Natural killer cell (primary cell): ENCODE measurements around the gene AIMP2. TPM values are rescaled to one million over a fixed set of nuclear protein-coding genes. Genes with fewer than 3 reads are reported as not detected.

Experiments used
- ATAC-seq, 3 donors: fragments of 150-1000 bp in 2 of 3; fragments of 200-7000 bp in 1 of 3; cut with Tn5 transposase; 1 replicate in 1 of 3; 2 replicates in 2 of 3; pipeline ENCODE4 v1.10.0; 2021; ENCODE audit warnings: mild to moderate bottlenecking in 2 of 3, moderate library complexity in 2 of 3
- DNase-seq, 2 donors: peaks; one replicate each; pipeline versions ENCODE4 v3.0.0 to v3.0.0-alpha.2; 2013 to 2021; ENCODE audit warnings: mixed read lengths in 1 of 2
- H3K27ac ChIP-seq: one replicate; pipeline ENCODE4 v1.5.1; 2013; ENCODE audit warnings: mild to moderate bottlenecking, low read length
- H3K27me3 ChIP-seq: one replicate; pipeline ENCODE4 v1.6.1; 2013; ENCODE audit warnings: low read length; ENCODE audit not compliant: control insufficient read depth, insufficient read depth
- H3K36me3 ChIP-seq: one replicate; pipeline ENCODE4 v1.6.1; 2013; ENCODE audit warnings: low read length; ENCODE audit not compliant: control insufficient read depth, insufficient read depth
- H3K4me1 ChIP-seq: one replicate; pipeline ENCODE4 v1.6.1; 2013; ENCODE audit warnings: low read length; ENCODE audit not compliant: control insufficient read depth, insufficient read depth
- H3K4me3 ChIP-seq: one replicate; pipeline ENCODE4 v1.5.1; 2013; ENCODE audit warnings: low read length
- H3K9me3 ChIP-seq: one replicate; pipeline ENCODE4 v1.6.1; 2013; ENCODE audit warnings: low read length; ENCODE audit not compliant: control insufficient read depth, insufficient read depth
- H3K27ac Mint-ChIP-seq, 2 donors: one replicate each; pipeline ENCODE4 v1.8.0; 2022; ENCODE audit warnings: mild to moderate bottlenecking in 2 of 2, mixed read lengths in 2 of 2, moderate library complexity in 1 of 2
- H3K27me3 Mint-ChIP-seq, 2 donors: one replicate each; pipeline ENCODE4 v1.8.0; 2022; ENCODE audit warnings: low read depth in 2 of 2, mixed read lengths in 2 of 2
- H3K36me3 Mint-ChIP-seq: one replicate; pipeline ENCODE4 v1.8.0; 2022; ENCODE audit warnings: mixed read lengths
- H3K4me1 Mint-ChIP-seq, 2 donors: one replicate each; pipeline ENCODE4 v1.8.0; 2022; ENCODE audit warnings: mixed read lengths in 2 of 2
- H3K4me3 Mint-ChIP-seq: one replicate; pipeline ENCODE4 v1.8.0; 2022; ENCODE audit warnings: mild to moderate bottlenecking, moderate library complexity, mixed read lengths
- H3K9me3 Mint-ChIP-seq, 2 donors: one replicate each; pipeline ENCODE4 v1.8.0; 2022; ENCODE audit warnings: mixed read lengths in 2 of 2
- CTCF ChIP-seq: fragments of 200-600 bp; IDR thresholded peaks from one replicate; pipeline ENCODE4 v1.8.0; 2022; ENCODE audit warnings: antibody characterized with exemption
- WGBS: methylation state at CpG from one replicate; pipeline ENCODE4 v1.1.7; 2013; ENCODE audit warnings: missing lambda C conversion rate; ENCODE audit not compliant: insufficient coverage; 5-methylcytosine and 5-hydroxymethylcytosine counted together
- intact Hi-C: fragments of 100-400 bp; cut with micrococcal nuclease; formaldehyde crosslinking; loops from one replicate; pipeline ENCODE4 v1.14.2; 2022
- total RNA-seq, 4 donors: library from RNA; stranded (reverse); fragments of 120-200 nt in 1 of 4; gene quantifications; one replicate each; pipeline versions ENCODE4 v1.2.3 to v1.2.4, GENCODE V29; 2013 to 2022

AIMP2 gene
- total RNA-seq, 3 donors from 2014 or later (not counting 1 experiment from before 2014, with no cell fraction given) = 7.2 to 11.1 (median 8.1) TPM

DNA sequence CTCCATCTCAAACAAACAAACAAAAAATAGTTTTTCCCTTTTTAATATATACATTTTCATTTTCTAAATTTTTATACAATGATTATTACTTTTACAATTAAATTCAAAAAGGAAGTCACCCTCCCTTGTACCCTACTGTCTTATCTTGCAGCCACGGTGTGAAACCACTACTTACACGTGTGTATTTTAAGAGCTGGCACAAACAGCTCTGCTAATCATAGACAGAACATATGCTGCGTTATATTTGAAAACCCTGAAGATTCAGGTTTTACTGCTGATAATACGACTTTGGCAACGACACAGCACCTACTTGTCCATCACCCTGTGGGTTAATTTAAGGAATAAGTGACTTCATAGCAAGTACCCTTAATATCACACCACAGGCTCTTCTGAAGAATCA is 23.1 kb downstream of the AIMP2 start:
- ATAC-seq = peak; percentile 87 to 91 (median 89)
- DNase-seq = peak in 1 of 2 donors; percentile 31
- Mint-ChIP-seq H3K27me3 (no peaks in the 10 kb centered on the region), H3K4me3 (peak overlapping the region; percentile 89), H3K27ac (peak overlapping the region; percentile 89 to 90), H3K4me1 (peaks cover 32% of the 10 kb centered on the region in 2 donors), H3K36me3 (peaks cover 8% of the 10 kb centered on the region), H3K9me3 (no peaks in the 10 kb centered on the region)
- Histone ChIP-seq H3K4me1 (peaks cover 25% of the 10 kb centered on the region), H3K9me3 (no peaks in the 10 kb centered on the region), H3K27me3 (no peaks in the 10 kb centered on the region), H3K27ac (peak overlapping the region; percentile 48), H3K36me3 (peaks cover 43% of the 10 kb centered on the region), H3K4me3 (no peak overlapping the region)
- TF ChIP-seq CTCF = no peak
- intact Hi-C loops = no loop called here
- WGBS = 31% methylated on average over 3 of the region's 5 CpGs

- DNase-seq (no peak), ATAC-seq (no peak)
- Histone ChIP-seq H3K9me3 (no peaks in the 10 kb centered on the region), H3K27ac (peak overlapping the region; percentile 48), H3K4me3 (no peak overlapping the region), H3K27me3 (no peaks in the 10 kb centered on the region), H3K4me1 (peaks cover 20% of the 10 kb centered on the region), H3K36me3 (peaks cover 42% of the 10 kb centered on the region)
- 85% methylated on average over 7 of the region's 7 CpGs for WGBS
- no peaks in the 10 kb centered on the region for H3K27me3 Mint-ChIP-seq
- peaks cover 27 to 29% of the 10 kb centered on the region in 2 donors for H3K4me1 Mint-ChIP-seq
- peak overlapping the region; percentile 89 for H3K4me3 Mint-ChIP-seq
- intact Hi-C loops = no loop called here
- H3K27ac Mint-ChIP-seq = peak overlapping the region; percentile 89 to 90
- no peaks in the 10 kb centered on the region for H3K9me3 Mint-ChIP-seq
- H3K36me3 Mint-ChIP-seq = peaks cover 8% of the 10 kb centered on the region
- TF ChIP-seq CTCF = no peak
Observed at GRCh38 chr7:6032641-6033040, 23.6 kb downstream of the AIMP2 start.

- ATAC-seq (no peak), DNase-seq (no peak)
- no peaks in the 10 kb centered on the region for H3K9me3 Mint-ChIP-seq
- Histone ChIP-seq H3K4me1 (peaks cover 19% of the 10 kb centered on the region), H3K9me3 (no peaks in the 10 kb centered on the region), H3K27me3 (no peaks in the 10 kb centered on the region), H3K27ac (no peak overlapping the region), H3K36me3 (peaks cover 46% of the 10 kb centered on the region), H3K4me3 (no peak overlapping the region)
- no peak overlapping the region for H3K27ac Mint-ChIP-seq
- intact Hi-C loops = no loop called here
- H3K36me3 Mint-ChIP-seq = peaks cover 8% of the 10 kb centered on the region
- H3K4me3 Mint-ChIP-seq = no peak overlapping the region
- H3K4me1 Mint-ChIP-seq = peaks cover 27 to 29% of the 10 kb centered on the region in 2 donors
- H3K27me3 Mint-ChIP-seq = no peaks in the 10 kb centered on the region
- no peak for TF ChIP-seq CTCF
- WGBS = 96% methylated on average over 9 of the region's 10 CpGs
Observed at GRCh38 chr7:6035165-6035564, 26.1 kb downstream of the AIMP2 start.

DNA sequence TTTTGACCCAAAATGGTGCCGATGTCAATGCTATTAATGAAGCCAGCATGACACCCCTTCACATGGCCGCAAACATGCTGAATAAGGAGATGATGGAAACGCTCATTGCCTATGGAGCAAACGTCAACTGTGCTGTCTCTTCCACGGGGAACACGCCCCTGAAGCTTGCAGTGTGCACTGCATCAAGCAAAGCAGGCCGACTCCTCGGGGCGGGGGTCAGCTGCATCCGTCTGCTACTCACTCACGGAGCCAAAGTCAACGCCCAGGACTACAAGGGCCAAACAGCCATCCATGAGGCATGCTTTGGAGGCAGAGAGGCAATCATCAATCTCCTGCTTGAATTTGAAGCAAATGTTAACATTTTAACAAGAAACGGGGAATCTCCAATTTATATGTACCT is 26.6 kb downstream of the AIMP2 start:
- Mint-ChIP-seq H3K27ac (no peak overlapping the region), H3K4me3 (no peak overlapping the region), H3K27me3 (no peaks in the 10 kb centered on the region), H3K36me3 (peaks cover 8% of the 10 kb centered on the region), H3K4me1 (peaks cover 27 to 29% of the 10 kb centered on the region in 2 donors), H3K9me3 (no peaks in the 10 kb centered on the region)
- intact Hi-C loops = no loop called here
- H3K36me3 ChIP-seq = peaks cover 51% of the 10 kb centered on the region
- no peak overlapping the region for H3K4me3 ChIP-seq
- H3K27me3 ChIP-seq = no peaks in the 10 kb centered on the region
- no peak overlapping the region for H3K27ac ChIP-seq
- ATAC-seq (no peak), DNase-seq (no peak)
- peaks cover 19% of the 10 kb centered on the region for H3K4me1 ChIP-seq
- 97% methylated on average over 13 of the region's 13 CpGs for WGBS
- no peaks in the 10 kb centered on the region for H3K9me3 ChIP-seq
- no peak for TF ChIP-seq CTCF
